GM19099 (cell line): Measurements from ENCODE around the gene C9orf85.

Experiments
- POLR2A ChIP-seq: IDR thresholded peaks from 3 replicates; pipeline ENCODE4 v1.6.1; 2011; ENCODE audit warnings: low read depth; ENCODE audit not compliant: insufficient read length; ENCODE audit errors: extremely low read depth

C9orf85 gene

GRCh38 chr9:72013292-72013760, 101.9 kb downstream of the C9orf85 start:
- no peak for TF ChIP-seq POLR2A

GRCh38 chr9:72022841-72023240, 111.4 kb downstream of the C9orf85 start:
- no peak for TF ChIP-seq POLR2A
